Measurements from ENCODE around the gene CDO1.
"Not testable (repeated sequence)": the region's sequence is repeated elsewhere in the genome, so short reads cannot be mapped to it uniquely, and the experiment has no call there.

CDO1 gene

GRCh38 chr5:115810761-115811160 lies 5.7 kb downstream of the CDO1 start:
- Histone ChIP-seq H3K27me3 (ENCODE audit: low read length) (no peaks in the 10 kb centered on the region), H2AFZ (ENCODE audit: low read depth, low read length, severe bottlenecking) (no peak overlapping the region), H3K36me3 (ENCODE audit: low read length) (no peaks in the 10 kb centered on the region), H3F3A (ENCODE audit: insufficient read depth) (no peaks in the 10 kb centered on the region), H4K20me1 (ENCODE audit: low read depth, low read length) (no peaks in the 10 kb centered on the region), H3K9me2 (replicated peaks; ENCODE audit: insufficient read depth, low read length) (no peaks in the 10 kb centered on the region), H3K9ac (ENCODE audit: low read length) (no peak overlapping the region), H3K9me3 (ENCODE audit: insufficient read depth, low read length) (no peaks in the 10 kb centered on the region), H3K4me3 (ENCODE audit: insufficient read depth, low read length, poor library complexity, severe bottlenecking) (no peak overlapping the region), H3K27ac (ENCODE audit: low read depth, low read length) (no peak overlapping the region), H3K4me2 (ENCODE audit: low read depth, low read length, poor library complexity, severe bottlenecking) (no peak overlapping the region), H3K79me2 (ENCODE audit: insufficient read depth, low read length) (no peaks in the 10 kb centered on the region)
- no peak for TF ChIP-seq EZH2phosphoT487 (conservative IDR thresholded peaks at IDR 0.05; ENCODE audit: low read length)
- TF ChIP-seq CTCF (IDR thresholded peaks at IDR 0.05; ENCODE audit: insufficient read depth, low read length, poor library complexity, severe bottlenecking), result no peak

GRCh38 chr5:115809946-115810345 lies 6.5 kb downstream of the CDO1 start:
- no peaks in the 10 kb centered on the region for H4K20me1 ChIP-seq (ENCODE audit: low read depth, low read length)
- H3K4me2 ChIP-seq (ENCODE audit: low read depth, low read length, poor library complexity, severe bottlenecking), result no peak overlapping the region
- no peaks in the 10 kb centered on the region for H3F3A ChIP-seq (ENCODE audit: insufficient read depth)
- H3K79me2 ChIP-seq (ENCODE audit: insufficient read depth, low read length), result no peaks in the 10 kb centered on the region
- H3K9me2 ChIP-seq (replicated peaks; ENCODE audit: insufficient read depth, low read length), result no peaks in the 10 kb centered on the region
- H3K9ac ChIP-seq (ENCODE audit: low read length), result no peak overlapping the region
- H3K27me3 ChIP-seq (ENCODE audit: low read length), result no peaks in the 10 kb centered on the region
- no peak overlapping the region for H2AFZ ChIP-seq (ENCODE audit: low read depth, low read length, severe bottlenecking)
- no peak overlapping the region for H3K27ac ChIP-seq (ENCODE audit: low read depth, low read length)
- no peaks in the 10 kb centered on the region for H3K36me3 ChIP-seq (ENCODE audit: low read length)
- H3K9me3 ChIP-seq (ENCODE audit: insufficient read depth, low read length), result no peaks in the 10 kb centered on the region
- no peak overlapping the region for H3K4me3 ChIP-seq (ENCODE audit: insufficient read depth, low read length, poor library complexity, severe bottlenecking)
- TF ChIP-seq CTCF (IDR thresholded peaks at IDR 0.05; ENCODE audit: insufficient read depth, low read length, poor library complexity, severe bottlenecking) (no peak), EZH2phosphoT487 (conservative IDR thresholded peaks at IDR 0.05; ENCODE audit: low read length) (no peak)

GRCh38 chr5:115808066-115808465 lies 8.4 kb downstream of the CDO1 start:
- not testable (repeated sequence) for H4K20me1 ChIP-seq (ENCODE audit: low read depth, low read length); H3K9me2 ChIP-seq (replicated peaks; ENCODE audit: insufficient read depth, low read length); H3K9me3 ChIP-seq (ENCODE audit: insufficient read depth, low read length); H3K4me3 ChIP-seq (ENCODE audit: insufficient read depth, low read length, poor library complexity, severe bottlenecking); H3K4me2 ChIP-seq (ENCODE audit: low read depth, low read length, poor library complexity, severe bottlenecking); H3K9ac ChIP-seq (ENCODE audit: low read length); H3F3A ChIP-seq (ENCODE audit: insufficient read depth); H3K79me2 ChIP-seq (ENCODE audit: insufficient read depth, low read length); H3K36me3 ChIP-seq (ENCODE audit: low read length); H2AFZ ChIP-seq (ENCODE audit: low read depth, low read length, severe bottlenecking); H3K27me3 ChIP-seq (ENCODE audit: low read length); H3K27ac ChIP-seq (ENCODE audit: low read depth, low read length)

- no peaks in the 10 kb centered on the region for H3K36me3 ChIP-seq (ENCODE audit: low read length)
- H3K4me2 ChIP-seq (ENCODE audit: low read depth, low read length, poor library complexity, severe bottlenecking), result no peak overlapping the region
- H3K9ac ChIP-seq (ENCODE audit: low read length), result no peak overlapping the region
- H3F3A ChIP-seq (ENCODE audit: insufficient read depth), result no peaks in the 10 kb centered on the region
- no peaks in the 10 kb centered on the region for H3K79me2 ChIP-seq (ENCODE audit: insufficient read depth, low read length)
- H2AFZ ChIP-seq (ENCODE audit: low read depth, low read length, severe bottlenecking), result no peak overlapping the region
- no peak overlapping the region for H3K27ac ChIP-seq (ENCODE audit: low read depth, low read length)
- TF ChIP-seq EZH2phosphoT487 (conservative IDR thresholded peaks at IDR 0.05; ENCODE audit: low read length) (no peak), CTCF (IDR thresholded peaks at IDR 0.05; ENCODE audit: insufficient read depth, low read length, poor library complexity, severe bottlenecking) (no peak)
- no peaks in the 10 kb centered on the region for H4K20me1 ChIP-seq (ENCODE audit: low read depth, low read length)
- H3K27me3 ChIP-seq (ENCODE audit: low read length), result no peaks in the 10 kb centered on the region
- no peaks in the 10 kb centered on the region for H3K9me2 ChIP-seq (replicated peaks; ENCODE audit: insufficient read depth, low read length)
- H3K9me3 ChIP-seq (ENCODE audit: insufficient read depth, low read length), result no peaks in the 10 kb centered on the region
- no peak overlapping the region for H3K4me3 ChIP-seq (ENCODE audit: insufficient read depth, low read length, poor library complexity, severe bottlenecking)
Measured at GRCh38 chr5:115807654-115808052, 8.8 kb downstream of the CDO1 start.

Measured in SU-DHL-6 (cell line).